Mammary epithelial cell (primary cell): Measurements from ENCODE around the gene MICAL3.

Experiments
- EZH2 ChIP-seq: IDR thresholded peaks from 2 replicates; pipeline ENCODE4 v1.6.1; 2012; ENCODE audit warnings: low read length, inconsistent platforms, borderline replicate concordance
- TF ChIP-seq, protein P1 (sequence below), 2 donors: IDR thresholded peaks in 1 of 2; conservative IDR thresholded peaks in 1 of 2; 2 replicates each; pipeline ENCODE4 v1.5.1; 2011 to 2012; ENCODE audit warnings: inconsistent platforms in 2 of 2, low read length in 2 of 2, mild to moderate bottlenecking in 2 of 2, control low read depth in 1 of 2, low read depth in 1 of 2; ENCODE audit not compliant: insufficient read depth in 1 of 2; ENCODE audit errors: extremely low read depth in 1 of 2

DNA sequence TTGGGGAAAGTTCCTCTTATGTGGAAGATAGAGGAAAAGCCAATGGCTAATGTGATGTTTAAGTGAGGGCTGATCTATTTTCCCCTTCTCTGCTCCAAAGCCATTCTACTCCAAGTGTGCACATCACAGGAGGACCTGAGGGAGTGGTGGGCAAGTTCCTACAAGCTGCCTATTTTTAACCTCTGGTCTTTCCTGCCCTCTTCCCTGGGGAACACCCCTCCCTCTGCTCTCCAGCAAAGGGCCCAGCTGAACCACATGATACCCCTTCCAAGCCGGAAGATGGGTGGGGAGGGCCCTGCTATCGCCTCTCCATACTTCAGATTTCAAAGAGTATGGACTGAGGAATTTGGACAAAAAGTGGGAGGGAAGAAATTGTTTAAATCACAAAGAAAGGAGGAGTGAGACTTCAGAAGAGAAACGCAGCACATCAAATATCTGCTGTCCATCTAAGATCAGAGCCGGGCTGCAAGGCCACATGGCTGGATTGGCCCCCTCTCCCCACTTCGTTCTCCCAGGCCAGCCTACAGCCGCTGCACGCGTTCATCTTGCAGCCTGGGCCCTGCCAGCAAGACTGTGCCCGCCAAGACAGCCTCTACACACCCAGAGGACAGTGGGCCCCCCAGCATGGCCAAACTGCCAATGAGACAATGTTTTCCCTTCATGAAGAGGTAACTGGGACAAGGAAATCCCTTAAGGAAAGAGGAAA is 77.5 kb downstream of the MICAL3 start:
- TF ChIP-seq, protein P1, sequence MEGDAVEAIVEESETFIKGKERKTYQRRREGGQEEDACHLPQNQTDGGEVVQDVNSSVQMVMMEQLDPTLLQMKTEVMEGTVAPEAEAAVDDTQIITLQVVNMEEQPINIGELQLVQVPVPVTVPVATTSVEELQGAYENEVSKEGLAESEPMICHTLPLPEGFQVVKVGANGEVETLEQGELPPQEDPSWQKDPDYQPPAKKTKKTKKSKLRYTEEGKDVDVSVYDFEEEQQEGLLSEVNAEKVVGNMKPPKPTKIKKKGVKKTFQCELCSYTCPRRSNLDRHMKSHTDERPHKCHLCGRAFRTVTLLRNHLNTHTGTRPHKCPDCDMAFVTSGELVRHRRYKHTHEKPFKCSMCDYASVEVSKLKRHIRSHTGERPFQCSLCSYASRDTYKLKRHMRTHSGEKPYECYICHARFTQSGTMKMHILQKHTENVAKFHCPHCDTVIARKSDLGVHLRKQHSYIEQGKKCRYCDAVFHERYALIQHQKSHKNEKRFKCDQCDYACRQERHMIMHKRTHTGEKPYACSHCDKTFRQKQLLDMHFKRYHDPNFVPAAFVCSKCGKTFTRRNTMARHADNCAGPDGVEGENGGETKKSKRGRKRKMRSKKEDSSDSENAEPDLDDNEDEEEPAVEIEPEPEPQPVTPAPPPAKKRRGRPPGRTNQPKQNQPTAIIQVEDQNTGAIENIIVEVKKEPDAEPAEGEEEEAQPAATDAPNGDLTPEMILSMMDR (conservative IDR thresholded peaks at IDR 0.05 in 1 of 2, IDR thresholded peaks at IDR 0.05 in 1 of 2; ENCODE audit: extremely low read depth in 1 of 2, insufficient read depth in 1 of 2, low read depth in 1 of 2, low read length in 2 of 2): no peak
- no peak for TF ChIP-seq EZH2
